Natural killer cell (primary cell): Measurements from ENCODE around the gene LYPD8. TPM values are rescaled to one million over a fixed set of nuclear protein-coding genes. Genes with fewer than 3 reads are reported as not detected.

Source experiments
- ATAC-seq, 3 donors: fragments of 150-1000 bp in 2 of 3; fragments of 200-7000 bp in 1 of 3; cut with Tn5 transposase; 1 replicate in 1 of 3; 2 replicates in 2 of 3; pipeline ENCODE4 v1.10.0; 2021; ENCODE audit warnings: mild to moderate bottlenecking in 2 of 3, moderate library complexity in 2 of 3
- DNase-seq, 2 donors: peaks; one replicate each; pipeline versions ENCODE4 v3.0.0 to v3.0.0-alpha.2; 2013 to 2021; ENCODE audit warnings: mixed read lengths in 1 of 2
- H3K27ac ChIP-seq: one replicate; pipeline ENCODE4 v1.5.1; 2013; ENCODE audit warnings: mild to moderate bottlenecking, low read length
- H3K27me3 ChIP-seq: one replicate; pipeline ENCODE4 v1.6.1; 2013; ENCODE audit warnings: low read length; ENCODE audit not compliant: control insufficient read depth, insufficient read depth
- H3K36me3 ChIP-seq: one replicate; pipeline ENCODE4 v1.6.1; 2013; ENCODE audit warnings: low read length; ENCODE audit not compliant: control insufficient read depth, insufficient read depth
- H3K4me1 ChIP-seq: one replicate; pipeline ENCODE4 v1.6.1; 2013; ENCODE audit warnings: low read length; ENCODE audit not compliant: control insufficient read depth, insufficient read depth
- H3K4me3 ChIP-seq: one replicate; pipeline ENCODE4 v1.5.1; 2013; ENCODE audit warnings: low read length
- H3K9me3 ChIP-seq: one replicate; pipeline ENCODE4 v1.6.1; 2013; ENCODE audit warnings: low read length; ENCODE audit not compliant: control insufficient read depth, insufficient read depth
- H3K27ac Mint-ChIP-seq, 2 donors: one replicate each; pipeline ENCODE4 v1.8.0; 2022; ENCODE audit warnings: mild to moderate bottlenecking in 2 of 2, mixed read lengths in 2 of 2, moderate library complexity in 1 of 2
- H3K27me3 Mint-ChIP-seq, 2 donors: one replicate each; pipeline ENCODE4 v1.8.0; 2022; ENCODE audit warnings: low read depth in 2 of 2, mixed read lengths in 2 of 2
- H3K36me3 Mint-ChIP-seq: one replicate; pipeline ENCODE4 v1.8.0; 2022; ENCODE audit warnings: mixed read lengths
- H3K4me1 Mint-ChIP-seq, 2 donors: one replicate each; pipeline ENCODE4 v1.8.0; 2022; ENCODE audit warnings: mixed read lengths in 2 of 2
- H3K4me3 Mint-ChIP-seq: one replicate; pipeline ENCODE4 v1.8.0; 2022; ENCODE audit warnings: mild to moderate bottlenecking, moderate library complexity, mixed read lengths
- H3K9me3 Mint-ChIP-seq, 2 donors: one replicate each; pipeline ENCODE4 v1.8.0; 2022; ENCODE audit warnings: mixed read lengths in 2 of 2
- WGBS: methylation state at CpG from one replicate; pipeline ENCODE4 v1.1.7; 2013; ENCODE audit warnings: missing lambda C conversion rate; ENCODE audit not compliant: insufficient coverage; 5-methylcytosine and 5-hydroxymethylcytosine counted together
- intact Hi-C: fragments of 100-400 bp; cut with micrococcal nuclease; formaldehyde crosslinking; loops from one replicate; pipeline ENCODE4 v1.14.2; 2022
- total RNA-seq, 4 donors: library from RNA; stranded (reverse); fragments of 120-200 nt in 1 of 4; gene quantifications; one replicate each; pipeline versions ENCODE4 v1.2.3 to v1.2.4, GENCODE V29; 2013 to 2022
- TF ChIP-seq, protein P1 (sequence below): fragments of 200-600 bp; IDR thresholded peaks from one replicate; pipeline ENCODE4 v1.8.0; 2022; ENCODE audit warnings: antibody characterized with exemption

The LYPD8 gene
- total RNA-seq, 3 donors from 2014 or later (not counting 1 experiment from before 2014, with no cell fraction given) = not detected

DNA sequence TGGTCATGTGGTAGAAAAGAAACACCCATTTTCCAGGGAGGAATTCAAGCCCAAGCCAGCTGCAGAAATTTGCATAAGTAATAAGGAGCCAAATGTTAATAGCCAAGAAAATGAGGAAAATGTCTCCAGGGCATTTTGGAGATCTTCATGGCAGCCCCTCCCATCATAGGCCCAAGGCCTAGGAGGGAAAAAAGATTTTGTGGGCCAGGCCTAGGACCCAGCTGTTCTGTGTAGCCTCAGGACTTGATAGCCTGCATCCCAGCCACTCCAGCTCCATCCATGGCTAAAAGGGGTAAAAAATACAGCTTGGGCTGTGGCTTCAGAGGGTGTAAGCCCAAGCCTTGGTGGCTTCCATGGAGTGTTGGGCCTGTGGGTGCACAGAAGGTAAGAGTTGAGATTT lies 21.4 kb upstream of the LYPD8 start:
- H3K4me1 ChIP-seq = no peaks in the 10 kb centered on the region
- Mint-ChIP-seq H3K36me3 (no peaks in the 10 kb centered on the region), H3K27ac (no peak overlapping the region), H3K27me3 (peaks cover 9 to 12% of the 10 kb centered on the region in 2 donors), H3K4me1 (no peaks in the 10 kb centered on the region), H3K9me3 (peaks cover 7 to 11% of the 10 kb centered on the region in 2 donors), H3K4me3 (no peak overlapping the region)
- TF ChIP-seq, protein P1, sequence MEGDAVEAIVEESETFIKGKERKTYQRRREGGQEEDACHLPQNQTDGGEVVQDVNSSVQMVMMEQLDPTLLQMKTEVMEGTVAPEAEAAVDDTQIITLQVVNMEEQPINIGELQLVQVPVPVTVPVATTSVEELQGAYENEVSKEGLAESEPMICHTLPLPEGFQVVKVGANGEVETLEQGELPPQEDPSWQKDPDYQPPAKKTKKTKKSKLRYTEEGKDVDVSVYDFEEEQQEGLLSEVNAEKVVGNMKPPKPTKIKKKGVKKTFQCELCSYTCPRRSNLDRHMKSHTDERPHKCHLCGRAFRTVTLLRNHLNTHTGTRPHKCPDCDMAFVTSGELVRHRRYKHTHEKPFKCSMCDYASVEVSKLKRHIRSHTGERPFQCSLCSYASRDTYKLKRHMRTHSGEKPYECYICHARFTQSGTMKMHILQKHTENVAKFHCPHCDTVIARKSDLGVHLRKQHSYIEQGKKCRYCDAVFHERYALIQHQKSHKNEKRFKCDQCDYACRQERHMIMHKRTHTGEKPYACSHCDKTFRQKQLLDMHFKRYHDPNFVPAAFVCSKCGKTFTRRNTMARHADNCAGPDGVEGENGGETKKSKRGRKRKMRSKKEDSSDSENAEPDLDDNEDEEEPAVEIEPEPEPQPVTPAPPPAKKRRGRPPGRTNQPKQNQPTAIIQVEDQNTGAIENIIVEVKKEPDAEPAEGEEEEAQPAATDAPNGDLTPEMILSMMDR = no peak
- H3K36me3 ChIP-seq = no peaks in the 10 kb centered on the region
- ATAC-seq (no peak), DNase-seq (no peak)
- peaks cover 7% of the 10 kb centered on the region for H3K9me3 ChIP-seq
- no peak overlapping the region for H3K27ac ChIP-seq
- no peaks in the 10 kb centered on the region for H3K27me3 ChIP-seq
- intact Hi-C loops = no loop called here
- H3K4me3 ChIP-seq = no peak overlapping the region

DNA sequence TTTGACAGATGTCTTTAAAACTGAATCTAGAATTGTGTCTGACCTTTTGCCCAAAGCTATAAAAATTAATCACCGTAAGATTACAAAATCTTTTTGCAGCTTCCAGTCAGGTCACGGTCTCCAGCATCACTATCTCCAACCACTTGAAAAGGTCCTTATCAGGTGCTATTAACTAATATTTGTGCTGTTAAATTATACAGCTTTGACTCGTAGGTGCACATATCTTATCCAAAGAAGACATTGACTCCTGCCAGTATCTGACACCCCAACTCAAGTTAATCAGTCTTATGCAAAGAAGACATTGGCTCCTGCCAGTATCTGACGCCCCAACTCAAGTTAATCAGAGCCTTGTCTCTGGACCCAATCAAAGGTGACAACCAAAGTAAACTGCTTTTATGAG lies 19.9 kb upstream of the LYPD8 start:
- Mint-ChIP-seq H3K27me3 (peaks cover 9 to 10% of the 10 kb centered on the region in 2 donors), H3K27ac (no peak overlapping the region), H3K4me3 (no peak overlapping the region), H3K4me1 (no peaks in the 10 kb centered on the region), H3K9me3 (peaks cover 5 to 9% of the 10 kb centered on the region in 2 donors), H3K36me3 (no peaks in the 10 kb centered on the region)
- H3K4me3 ChIP-seq = no peak overlapping the region
- no peaks in the 10 kb centered on the region for H3K4me1 ChIP-seq
- intact Hi-C loops = no loop called here
- 95% methylated on average over 3 of the region's 4 CpGs for WGBS
- H3K27ac ChIP-seq = no peak overlapping the region
- DNase-seq = no peak
- TF ChIP-seq, protein P1 = no peak
- no peaks in the 10 kb centered on the region for H3K27me3 ChIP-seq
- peaks cover 7% of the 10 kb centered on the region for H3K9me3 ChIP-seq
- no peak for ATAC-seq
- no peaks in the 10 kb centered on the region for H3K36me3 ChIP-seq

DNA sequence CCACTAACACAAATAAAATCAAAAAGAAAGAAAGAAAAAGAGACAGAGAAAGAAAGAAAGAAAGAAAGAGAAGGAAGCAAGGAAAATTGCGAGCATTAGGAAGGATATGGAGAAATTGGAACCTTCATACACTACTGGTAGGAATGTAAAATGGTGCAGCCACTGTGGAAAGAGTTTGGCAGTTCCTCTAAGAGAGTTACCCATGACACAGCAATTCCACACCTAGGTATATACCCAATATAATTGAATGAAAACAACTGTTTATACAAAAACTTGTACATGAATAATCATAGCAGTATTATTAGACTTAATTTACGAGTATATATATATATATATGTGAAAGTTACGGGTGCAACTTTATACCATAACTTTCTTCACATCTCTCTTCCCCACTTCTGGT lies 4.1 kb upstream of the LYPD8 start:
- Mint-ChIP-seq H3K27me3 (peaks cover 0 to 3% of the 10 kb centered on the region in 2 donors), H3K4me3 (no peak overlapping the region), H3K9me3 (peaks cover 0 to 3% of the 10 kb centered on the region in 2 donors), H3K4me1 (no peaks in the 10 kb centered on the region), H3K36me3 (no peaks in the 10 kb centered on the region), H3K27ac (no peak overlapping the region)
- Histone ChIP-seq H3K4me3 (no peak overlapping the region), H3K27ac (no peak overlapping the region), H3K4me1 (no peaks in the 10 kb centered on the region), H3K27me3 (no peaks in the 10 kb centered on the region), H3K9me3 (no peaks in the 10 kb centered on the region), H3K36me3 (no peaks in the 10 kb centered on the region)
- ATAC-seq = no peak
- WGBS = 89% methylated on average over 1 of the region's 3 CpGs
- no peak for DNase-seq
- TF ChIP-seq, protein P1 = no peak
- intact Hi-C loops = no loop called here

DNA sequence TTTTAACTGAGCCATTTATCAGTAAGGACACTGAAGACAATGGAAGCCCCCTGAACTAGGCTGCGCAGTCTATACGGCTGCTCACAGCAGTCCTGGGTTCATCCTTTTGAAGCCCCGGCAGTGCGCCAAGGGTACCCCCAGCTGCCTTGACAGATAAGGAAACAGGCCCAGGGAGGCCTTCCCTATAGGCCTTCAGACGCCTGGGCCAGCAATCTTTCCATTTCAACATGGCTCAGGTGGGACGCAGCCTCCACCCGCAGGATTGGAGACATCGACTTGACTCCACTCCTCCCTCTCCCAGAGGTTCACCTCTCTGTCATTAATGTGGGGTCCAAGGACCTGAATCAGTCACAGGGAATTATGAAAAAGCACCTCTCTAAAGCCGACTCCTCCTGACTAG lies 2.8 kb upstream of the LYPD8 start:
- no peak overlapping the region for H3K4me3 Mint-ChIP-seq
- Histone ChIP-seq H3K4me1 (no peaks in the 10 kb centered on the region), H3K36me3 (no peaks in the 10 kb centered on the region), H3K27me3 (no peaks in the 10 kb centered on the region), H3K27ac (no peak overlapping the region), H3K4me3 (no peak overlapping the region), H3K9me3 (no peaks in the 10 kb centered on the region)
- no peaks in the 10 kb centered on the region for H3K4me1 Mint-ChIP-seq
- ATAC-seq (no peak), DNase-seq (no peak)
- no peaks in the 10 kb centered on the region for H3K36me3 Mint-ChIP-seq
- peaks cover 0 to 3% of the 10 kb centered on the region in 2 donors for H3K9me3 Mint-ChIP-seq
- intact Hi-C loops = no loop called here
- H3K27ac Mint-ChIP-seq = no peak overlapping the region
- WGBS = 96% methylated on average over 9 of the region's 9 CpGs
- H3K27me3 Mint-ChIP-seq = peaks cover 0 to 3% of the 10 kb centered on the region in 2 donors
- TF ChIP-seq, protein P1 = no peak
